Pancreas (tissue), 10 donors: ENCODE measurements around the gene TOX3. TPM values are rescaled to one million over a fixed set of nuclear protein-coding genes. Genes with fewer than 3 reads are reported as not detected.
A peak's percentile ranks its signal among the peaks of the same experiment; 100 is the strongest.

Source experiments
- ATAC-seq, 4 donors: fragments of 200-7000 bp; cut with Tn5 transposase; one replicate each; pipeline versions ENCODE4 v1.8.0 to v1.9.1; 2020; ENCODE audit warnings: mild to moderate bottlenecking in 4 of 4, moderate library complexity in 4 of 4
- DNase-seq, 6 donors: peaks; one replicate each; pipeline ENCODE4 v3.0.0-alpha.2; 2020
- FAIRE-seq: peaks from 2 replicates; lab custom pipeline; 2012; peaks lifted over from hg19 to GRCh38; lab: Jason Lieb, UNC
- H3K27ac ChIP-seq, 4 donors: fragments of 200-600 bp; sonication (generic); 1 replicate in 3 of 4; 2 replicates in 1 of 4; pipeline versions ENCODE4 v1.5.0 to v1.8.0; 2020
- H3K27me3 ChIP-seq, 4 donors: fragments of 200-600 bp; one replicate each; pipeline ENCODE4 v1.8.0; 2021
- H3K36me3 ChIP-seq, 3 donors: fragments of 200-600 bp; sonication (generic) in 1 of 3; one replicate each; pipeline versions ENCODE4 v1.5.0 to v1.8.0; 2020 to 2021
- H3K4me1 ChIP-seq, 3 donors: fragments of 200-600 bp; one replicate each; pipeline ENCODE4 v1.8.0; 2021
- H3K4me3 ChIP-seq, 4 donors: fragments of 200-600 bp; sonication (generic) in 2 of 4; one replicate each; pipeline versions ENCODE4 v1.5.0 to v1.8.0; 2020 to 2021
- H3K9me3 ChIP-seq, 4 donors: fragments of 200-600 bp; one replicate each; pipeline ENCODE4 v1.8.0; 2021
- CTCF ChIP-seq, 4 donors: fragments of 200-600 bp; sonication (generic) in 3 of 4; IDR thresholded peaks; one replicate each; pipeline versions ENCODE4 v1.5.0 to v1.8.0; 2021; ENCODE audit warnings: antibody characterized with exemption in 4 of 4
- WGBS, 2 donors: extraction: QIAGEN DNeasy Blood & Tissue Kit; methylation state at CpG; one replicate each; pipeline ENCODE4 v1.1.7; 2013; 5-methylcytosine and 5-hydroxymethylcytosine counted together
- intact Hi-C, 3 donors: fragments of 100-400 bp; cut with DNase I; formaldehyde crosslinking; loops; one replicate each; pipeline versions ENCODE4 v1.11.1 to v1.14.2; 2022
- polyA plus RNA-seq, 2 donors: library from polyadenylated mRNA; stranded (reverse); fragments of 200-250 nt; gene quantifications; one replicate each; pipeline ENCODE4 v1.2.3, GENCODE V29; 2013
- total RNA-seq, 6 donors: library from RNA; stranded (reverse); fragmentation: NEBNext Ultra II Directional in 4 of 6; extraction: Animal tissue kit (Norgen Biotek cat#: 25700) in 4 of 6; gene quantifications; one replicate each; pipeline versions ENCODE4 v1.2.1 to v1.2.4, GENCODE V29; 2021 to 2023
- donor health status: healthy with polysubstance abuse.
- donor health status: DM: no; HTN: no; CAD: no; lungs with moderate emphysema.
- donor health status: DM: no; HTN: no; CAD: no.
- donor health status: control.
- donor health status: control.
- donor health status: Bipolar disorder and iron deficiency.
- donor health status: DM: yes; HTN: yes; CAD: no.
- donor health status: DM: no; HTN: no; CAD: no.
- donor health status: DM: no; HTN: no; CAD: no.
- donor health status: DM: yes; HTN: yes; CAD: no.

The TOX3 gene
- total and polyA plus RNA-seq, 8 donors = 1.1 to 6.1 (median 4.2) TPM

DNA sequence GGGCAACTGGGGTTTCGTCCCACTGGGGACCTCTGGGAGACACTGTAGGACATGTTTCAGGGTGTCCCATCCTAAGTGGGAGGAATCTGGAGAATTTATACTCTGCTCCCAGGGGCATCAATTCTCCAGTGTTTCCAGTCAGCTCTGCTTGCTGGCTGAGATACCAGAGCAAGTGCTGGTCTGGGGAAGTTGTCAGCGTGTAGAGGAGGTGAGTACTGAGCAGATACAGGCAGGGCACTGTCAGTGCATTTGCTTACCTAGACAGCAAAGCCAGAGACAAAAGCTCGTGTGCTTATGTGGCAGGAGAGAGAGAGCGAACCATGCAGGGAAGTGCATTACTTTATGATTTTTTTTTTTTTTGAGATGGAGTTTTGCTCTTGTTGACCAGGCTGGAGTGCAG, 20.2 kb upstream of the TOX3 start:
- no peak for TF ChIP-seq CTCF (IDR thresholded peaks at IDR 0.05)
- FAIRE-seq = no peak
- peaks cover 5 to 15% (median 14%) of the 10 kb centered on the region in 3 donors for H3K4me1 ChIP-seq
- no peak for DNase-seq
- H3K27me3 ChIP-seq = no peaks in the 10 kb centered on the region
- ATAC-seq = no peak
- intact Hi-C loops = no loop called here
- no peaks in the 10 kb centered on the region for H3K36me3 ChIP-seq
- H3K9me3 ChIP-seq = no peaks in the 10 kb centered on the region
- H3K4me3 ChIP-seq = no peak overlapping the region
- WGBS, 2 donors = 87 to 92% methylated on average over 4 of the region's 4 CpGs
- H3K27ac ChIP-seq = no peak overlapping the region

DNA sequence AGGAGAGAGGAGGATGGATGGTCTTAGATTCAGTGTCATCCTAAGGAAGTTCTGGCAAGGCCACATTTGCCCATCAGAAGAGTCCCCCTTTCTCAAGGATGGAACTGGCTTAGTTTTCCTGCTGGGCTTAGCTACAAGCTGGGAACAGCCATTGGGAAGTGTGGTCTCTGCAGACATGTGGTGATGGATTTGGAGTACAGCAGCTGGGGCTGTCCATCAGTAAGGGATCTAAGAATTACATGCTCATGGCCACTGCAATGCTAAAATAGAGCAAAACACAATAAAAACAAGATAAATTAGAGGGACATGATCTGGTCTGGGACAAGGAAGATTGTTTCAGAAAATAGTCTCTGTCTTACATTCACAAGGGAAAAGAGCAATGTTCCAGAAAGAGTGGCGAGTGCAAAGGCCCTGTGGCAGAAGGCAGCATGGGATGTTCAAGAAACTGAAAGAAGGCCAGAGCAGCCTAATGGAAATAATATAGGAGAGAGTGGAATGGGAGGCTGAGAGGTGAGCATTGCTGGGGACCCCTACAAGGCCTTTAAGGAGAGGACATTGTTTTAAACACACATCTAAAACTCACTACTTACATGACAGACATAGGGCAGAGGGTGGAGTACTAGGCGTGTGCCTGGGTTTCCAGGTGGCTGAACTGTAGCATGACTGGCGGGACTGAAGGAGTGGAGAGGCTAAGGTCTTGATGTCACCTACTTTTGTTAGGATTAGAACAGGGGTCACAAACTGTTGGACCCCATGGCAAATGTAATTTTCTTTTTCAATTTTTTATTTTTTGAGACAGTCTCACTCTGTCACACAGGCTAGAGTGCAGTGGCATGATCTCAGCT, 17.0 kb upstream of the TOX3 start:
- intact Hi-C loops = no loop called here
- DNase-seq (no peak), ATAC-seq (no peak), FAIRE-seq (no peak)
- TF ChIP-seq CTCF (IDR thresholded peaks at IDR 0.05) = no peak
- no peak overlapping the region for H3K4me3 ChIP-seq
- no peaks in the 10 kb centered on the region for H3K36me3 ChIP-seq
- 96 to 97% methylated on average over 3 of the region's 3 CpGs for WGBS, 2 donors
- peaks cover 5 to 24% (median 20%) of the 10 kb centered on the region in 3 donors for H3K4me1 ChIP-seq
- H3K9me3 ChIP-seq = no peaks in the 10 kb centered on the region
- H3K27me3 ChIP-seq = no peaks in the 10 kb centered on the region
- peak overlapping the region in 1 of 4 donors; percentile 68 for H3K27ac ChIP-seq

GRCh38 chr16:52562770-52563169, 15.8 kb upstream of the TOX3 start:
- intact Hi-C loops = no loop called here
- Histone ChIP-seq H3K27ac (peak overlapping the region in 1 of 4 donors; percentile 58), H3K27me3 (no peaks in the 10 kb centered on the region), H3K36me3 (no peaks in the 10 kb centered on the region), H3K9me3 (no peaks in the 10 kb centered on the region), H3K4me1 (peaks cover 5 to 25% (median 20%) of the 10 kb centered on the region in 3 donors), H3K4me3 (no peak overlapping the region)
- TF ChIP-seq CTCF (IDR thresholded peaks at IDR 0.05) = no peak
- no peak for FAIRE-seq
- no peak for DNase-seq
- WGBS, 2 donors = 62 to 68% methylated on average over 5 of the region's 5 CpGs
- no peak for ATAC-seq

DNA sequence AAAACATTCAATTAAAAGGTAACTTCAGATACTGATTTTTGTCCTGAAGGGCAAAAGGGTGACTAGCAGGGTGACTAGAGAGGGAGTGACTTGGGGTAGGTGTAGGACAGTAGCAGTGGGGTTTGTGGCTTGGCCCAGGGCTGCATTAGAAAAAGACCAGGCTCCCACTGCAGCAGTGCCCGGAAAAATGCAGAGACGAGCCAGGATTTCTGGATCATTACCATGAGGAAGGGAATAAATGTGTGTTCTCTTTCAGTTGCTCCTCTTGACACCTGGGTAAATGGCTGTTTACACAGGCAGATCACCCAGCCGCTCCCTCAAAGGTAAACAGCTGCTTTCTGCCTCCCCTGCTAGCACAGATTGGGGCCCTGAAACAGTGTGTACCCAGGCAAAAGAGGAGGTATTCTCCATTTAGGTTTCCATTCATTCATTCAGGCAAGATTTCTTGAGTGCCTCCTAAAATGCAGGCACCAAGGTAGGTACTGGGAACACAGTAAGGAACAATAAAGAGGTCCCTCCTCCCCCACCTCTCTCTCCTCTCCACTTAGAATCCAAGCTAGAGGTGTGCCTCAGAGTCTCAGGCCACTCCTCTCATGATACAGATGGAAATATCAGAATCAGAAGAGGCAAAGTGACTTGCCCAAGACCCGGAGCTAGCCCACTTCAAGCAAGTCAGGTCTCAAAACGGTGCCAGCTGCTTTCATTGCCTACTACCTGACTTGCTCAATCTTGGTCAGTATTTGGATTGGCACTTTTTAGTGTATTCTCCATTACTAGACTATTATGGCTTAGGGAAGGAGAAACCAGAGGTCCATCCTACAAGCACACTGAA, 15.2 kb upstream of the TOX3 start:
- FAIRE-seq (no peak), DNase-seq (no peak), ATAC-seq (peak; percentile 30 to 84 (median 74))
- intact Hi-C loops = no loop called here
- 14 to 29% methylated on average over 5 of the region's 5 CpGs for WGBS, 2 donors
- Histone ChIP-seq H3K27ac (peak overlapping the region in 2 of 4 donors; percentile 41 to 58), H3K27me3 (no peaks in the 10 kb centered on the region), H3K9me3 (no peaks in the 10 kb centered on the region), H3K4me3 (no peak overlapping the region), H3K36me3 (no peaks in the 10 kb centered on the region), H3K4me1 (peaks cover 5 to 25% (median 20%) of the 10 kb centered on the region in 3 donors)
- no peak for TF ChIP-seq CTCF (IDR thresholded peaks at IDR 0.05)
